OCI-LY3 (cell line): ENCODE measurements around the gene EDAR.

Experiments used
- H2AFZ ChIP-seq: fragments of 200-600, 300-600 bp; shearing (Covaris generic); 2 replicates; pipeline ENCODE4 v1.6.0; 2014; ENCODE audit warnings: antibody characterized with exemption, low read depth, low read length
- H3K27ac ChIP-seq: fragments of 200-600, 300-600 bp; sonication (generic); 2 replicates; pipeline ENCODE4 v1.5.1; 2014; ENCODE audit warnings: mild to moderate bottlenecking, low read length, moderate library complexity, mixed read lengths
- H3K27me3 ChIP-seq: fragments of 200-600, 300-600 bp; sonication (generic); 2 replicates; pipeline ENCODE4 v1.6.1; 2014; ENCODE audit warnings: low read depth, low read length, mixed read lengths
- H3K36me3 ChIP-seq: fragments of 200-600, 300-600 bp; sonication (generic); replicated peaks from 2 replicates; pipeline ENCODE3; 2014; ENCODE audit warnings: low read depth, low read length, mixed read lengths
- H3K4me1 ChIP-seq: fragments of 300-600, 200-600 bp; sonication (generic); 2 replicates; pipeline ENCODE4 v1.6.1; 2014; ENCODE audit warnings: low read length, mixed read lengths
- H3K4me2 ChIP-seq: fragments of 200-600, 300-600 bp; sonication (generic); 2 replicates; pipeline ENCODE4 v1.6.1; 2014; ENCODE audit warnings: low read length, mixed read lengths
- H3K4me3 ChIP-seq: fragments of 300-600, 200-600 bp; sonication (generic); 2 replicates; pipeline ENCODE4 v1.5.1; 2014; ENCODE audit warnings: antibody characterized with exemption, mild to moderate bottlenecking, low read length, moderate library complexity
- H3K79me2 ChIP-seq: fragments of 300-600, 200-600 bp; shearing (Covaris generic); 2 replicates; pipeline ENCODE4 v1.6.1; 2014; ENCODE audit warnings: mild to moderate bottlenecking, low read length, mixed read lengths
- H3K9ac ChIP-seq: fragments of 300-600, 200-600 bp; shearing (Covaris generic); 2 replicates; pipeline ENCODE4 v1.6.0; 2014; ENCODE audit warnings: mild to moderate bottlenecking, low read length, moderate library complexity
- H3K9me3 ChIP-seq: fragments of 200-600, 300-600 bp; shearing (Covaris generic); 2 replicates; pipeline ENCODE4 v1.6.1; 2014; ENCODE audit warnings: low read length, mixed read lengths; ENCODE audit not compliant: insufficient read depth
- H4K20me1 ChIP-seq: fragments of 200-600, 300-600 bp; sonication (generic); 2 replicates; pipeline ENCODE4 v1.6.1; 2016; ENCODE audit warnings: low read length, mixed read lengths; ENCODE audit not compliant: insufficient read depth
- EZH2phosphoT487 ChIP-seq: fragments of 200-600 bp; shearing (Covaris generic); IDR thresholded peaks from 2 replicates; pipeline ENCODE4 v1.6.1; 2018; ENCODE audit warnings: antibody characterized with exemption, mixed run types, low read depth
- TF ChIP-seq, protein P1 (sequence below): fragments of 200-600, 300-600 bp; sonication (generic); IDR thresholded peaks from 2 replicates; pipeline ENCODE4 v1.5.1; 2014; ENCODE audit warnings: antibody characterized with exemption, low read length, low read depth

The EDAR gene

DNA sequence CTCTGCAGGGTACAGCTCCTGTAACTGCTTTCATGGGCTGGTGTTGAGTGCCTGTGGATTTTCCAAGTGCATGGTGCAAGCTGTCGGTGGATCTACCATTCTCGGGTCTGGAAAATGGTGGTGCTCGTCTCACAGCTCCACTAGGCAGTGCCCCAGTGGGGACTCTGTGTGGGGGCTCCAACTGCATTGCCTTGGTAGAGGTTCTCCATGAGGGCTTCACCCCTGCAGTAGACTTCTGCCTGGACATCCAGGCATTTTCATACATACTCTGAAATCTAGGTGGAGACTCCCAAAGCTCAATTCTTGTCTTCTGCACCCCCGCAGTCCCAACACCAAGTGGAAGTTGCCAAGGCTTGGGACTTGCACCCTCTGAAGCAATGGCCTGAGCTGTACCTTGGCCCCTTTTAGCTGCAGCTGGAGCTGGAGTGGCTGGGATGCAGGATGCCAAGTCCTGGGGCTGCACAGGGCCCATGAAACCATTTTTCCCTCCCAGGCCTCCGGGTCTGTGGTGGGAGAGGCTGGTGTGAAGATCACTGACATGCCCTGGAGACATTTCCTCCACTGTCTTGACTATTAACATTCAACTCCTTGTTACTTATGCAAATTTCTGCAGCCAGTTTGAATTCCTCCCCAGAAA, 41.6 kb downstream of the EDAR start:
- H3K27me3 ChIP-seq = no peaks in the 10 kb centered on the region; the same call in 1 of the 2 replicates
- peaks cover 10% of the 10 kb centered on the region; the same call in 1 of the 2 replicates for H3K9me3 ChIP-seq
- no peak overlapping the region for H3K4me3 ChIP-seq
- H2AFZ ChIP-seq = no peak overlapping the region
- no peaks in the 10 kb centered on the region for H3K36me3 ChIP-seq
- no peak overlapping the region for H3K4me2 ChIP-seq
- no peak overlapping the region for H3K9ac ChIP-seq
- TF ChIP-seq, protein P1, sequence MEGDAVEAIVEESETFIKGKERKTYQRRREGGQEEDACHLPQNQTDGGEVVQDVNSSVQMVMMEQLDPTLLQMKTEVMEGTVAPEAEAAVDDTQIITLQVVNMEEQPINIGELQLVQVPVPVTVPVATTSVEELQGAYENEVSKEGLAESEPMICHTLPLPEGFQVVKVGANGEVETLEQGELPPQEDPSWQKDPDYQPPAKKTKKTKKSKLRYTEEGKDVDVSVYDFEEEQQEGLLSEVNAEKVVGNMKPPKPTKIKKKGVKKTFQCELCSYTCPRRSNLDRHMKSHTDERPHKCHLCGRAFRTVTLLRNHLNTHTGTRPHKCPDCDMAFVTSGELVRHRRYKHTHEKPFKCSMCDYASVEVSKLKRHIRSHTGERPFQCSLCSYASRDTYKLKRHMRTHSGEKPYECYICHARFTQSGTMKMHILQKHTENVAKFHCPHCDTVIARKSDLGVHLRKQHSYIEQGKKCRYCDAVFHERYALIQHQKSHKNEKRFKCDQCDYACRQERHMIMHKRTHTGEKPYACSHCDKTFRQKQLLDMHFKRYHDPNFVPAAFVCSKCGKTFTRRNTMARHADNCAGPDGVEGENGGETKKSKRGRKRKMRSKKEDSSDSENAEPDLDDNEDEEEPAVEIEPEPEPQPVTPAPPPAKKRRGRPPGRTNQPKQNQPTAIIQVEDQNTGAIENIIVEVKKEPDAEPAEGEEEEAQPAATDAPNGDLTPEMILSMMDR = no peak
- TF ChIP-seq EZH2phosphoT487 = no peak
- H3K27ac ChIP-seq = no peak overlapping the region
- H3K4me1 ChIP-seq = no peaks in the 10 kb centered on the region
- no peaks in the 10 kb centered on the region for H3K79me2 ChIP-seq
- no peaks in the 10 kb centered on the region for H4K20me1 ChIP-seq

DNA sequence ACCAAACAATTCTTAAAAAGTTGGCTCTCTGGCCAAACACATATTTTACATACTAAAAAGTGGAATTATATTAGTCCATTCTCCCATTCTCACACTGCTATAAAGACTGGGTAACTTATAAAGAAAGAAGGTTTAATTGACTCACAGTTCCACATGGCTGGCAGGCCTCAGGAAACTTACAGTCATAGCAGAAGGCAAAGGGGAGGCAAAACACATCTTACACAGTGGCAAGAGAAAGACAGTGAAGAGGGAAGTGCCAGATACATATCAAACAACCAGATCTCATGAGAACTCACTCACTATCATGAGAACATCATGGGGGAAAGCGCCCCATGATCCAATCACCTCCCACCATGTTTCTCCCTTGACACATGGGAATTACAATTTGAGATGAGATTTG, 42.6 kb downstream of the EDAR start:
- Histone ChIP-seq H3K4me1 (no peaks in the 10 kb centered on the region), H4K20me1 (no peaks in the 10 kb centered on the region), H3K36me3 (no peaks in the 10 kb centered on the region), H3K4me3 (no peak overlapping the region), H3K79me2 (no peaks in the 10 kb centered on the region), H3K4me2 (no peak overlapping the region), H3K9me3 (peaks cover 10% of the 10 kb centered on the region; the same call in 1 of the 2 replicates), H3K27me3 (no peaks in the 10 kb centered on the region; the same call in 1 of the 2 replicates), H2AFZ (no peak overlapping the region), H3K27ac (no peak overlapping the region), H3K9ac (no peak overlapping the region)
- TF ChIP-seq EZH2phosphoT487 = no peak
- TF ChIP-seq, protein P1 = no peak

- H3K79me2 ChIP-seq = no peaks in the 10 kb centered on the region
- no peaks in the 10 kb centered on the region for H3K36me3 ChIP-seq
- H3K4me3 ChIP-seq = no peak overlapping the region
- H3K9me3 ChIP-seq = peaks cover 10% of the 10 kb centered on the region; the same call in 1 of the 2 replicates
- H3K4me1 ChIP-seq = no peaks in the 10 kb centered on the region
- no peaks in the 10 kb centered on the region; the same call in 1 of the 2 replicates for H3K27me3 ChIP-seq
- H3K9ac ChIP-seq = no peak overlapping the region
- H3K4me2 ChIP-seq = no peak overlapping the region
- no peak overlapping the region for H2AFZ ChIP-seq
- no peaks in the 10 kb centered on the region for H4K20me1 ChIP-seq
- H3K27ac ChIP-seq = no peak overlapping the region
- no peak for TF ChIP-seq EZH2phosphoT487
- TF ChIP-seq, protein P1 = no peak
These were observed 43.1 kb downstream of the EDAR start for GRCh38 chr2:108945969-108946368.

GRCh38 chr2:108944601-108945331, 44.3 kb downstream of the EDAR start:
- Histone ChIP-seq H4K20me1 (no peaks in the 10 kb centered on the region), H3K27ac (no peak overlapping the region), H3K4me3 (no peak overlapping the region), H3K9me3 (peaks cover 10% of the 10 kb centered on the region; the same call in 1 of the 2 replicates), H3K9ac (no peak overlapping the region), H3K36me3 (no peaks in the 10 kb centered on the region), H2AFZ (no peak overlapping the region), H3K4me2 (no peak overlapping the region), H3K79me2 (no peaks in the 10 kb centered on the region), H3K4me1 (no peaks in the 10 kb centered on the region), H3K27me3 (no peaks in the 10 kb centered on the region)
- TF ChIP-seq EZH2phosphoT487 = no peak
- TF ChIP-seq, protein P1 = no peak
